Panc1 (cell line): ENCODE results near the gene DGKD. TPM values are rescaled to one million over a fixed set of nuclear protein-coding genes. Genes with fewer than 3 reads are reported as not detected.

Source experiments
- ATAC-seq: fragments of 200-7000 bp; cut with Tn5 transposase; 2 replicates; pipeline ENCODE4 v1.9.1; 2020; ENCODE audit warnings: mild to moderate bottlenecking, moderate library complexity
- BruUV-seq: library from RNA; stranded (reverse); fragments of 400-500 nt; replicated peaks from 2 replicates; lab custom pipeline; 2021; lab: Mats Ljungman, UMichigan
- CTCF ChIA-PET: fragments of 300-600 bp; sonication (Branson Sonifier 250); formaldehyde crosslinking; loops from one replicate; lab custom pipeline; 2022; ENCODE audit warnings: antibody characterized with exemption; lab: Charles Lee
- POLR2A ChIA-PET: fragments of 300-600 bp; sonication (Branson Sonifier 250); formaldehyde crosslinking; loops from one replicate; lab custom pipeline; 2022; ENCODE audit warnings: antibody characterized with exemption; lab: Charles Lee
- DNase-seq: peaks from one replicate; pipeline ENCODE4 v3.0.0-alpha.2; 2010; ENCODE audit warnings: low read depth, low spot score
- H3K27ac ChIP-seq: 2 replicates; pipeline ENCODE4 v1.5.1; 2011; ENCODE audit warnings: mild to moderate bottlenecking, low read length, inconsistent platforms
- H3K27me3 ChIP-seq: fragments of 200-500 bp; sonication (Bioruptor generic); 2 replicates; pipeline ENCODE4 v1.6.0; 2014; ENCODE audit warnings: low read length, inconsistent platforms; ENCODE audit not compliant: control insufficient read depth, insufficient read depth
- H3K36me3 ChIP-seq: fragments of 200-500 bp; sonication (Bioruptor generic); 2 replicates; pipeline ENCODE4 v1.5.1; 2014; ENCODE audit warnings: inconsistent platforms, mild to moderate bottlenecking, low read length, moderate library complexity; ENCODE audit not compliant: control insufficient read depth, insufficient read depth
- H3K4me1 ChIP-seq: 2 replicates; pipeline ENCODE4 v1.5.1; 2011; ENCODE audit warnings: inconsistent platforms, mild to moderate bottlenecking, low read length, moderate library complexity; ENCODE audit not compliant: control insufficient read depth, insufficient read depth
- H3K4me3 ChIP-seq, 2 experiments: 2 replicates each; pipeline ENCODE4 v1.5.1; 2011 to 2012; ENCODE audit warnings: low read depth in 2 of 2, low read length in 2 of 2, mild to moderate bottlenecking in 2 of 2, inconsistent platforms in 1 of 2, moderate library complexity in 1 of 2
- H3K9me3 ChIP-seq: fragments of 200-500 bp; sonication (Bioruptor generic); 2 replicates; pipeline ENCODE4 v1.5.1; 2014; ENCODE audit warnings: low read depth, mild to moderate bottlenecking, inconsistent platforms, low read length, moderate library complexity; ENCODE audit not compliant: control insufficient read depth, insufficient read depth
- CTCF ChIP-seq: fragments of 450-650 bp; IDR thresholded peaks from 2 replicates; pipeline ENCODE4 v1.5.1; 2017; ENCODE audit warnings: mild to moderate bottlenecking
- POLR2AphosphoS5 ChIP-seq: IDR thresholded peaks from 2 replicates; pipeline ENCODE4 v1.6.1; 2012; ENCODE audit warnings: mild to moderate bottlenecking, low read depth, low read length, moderate library complexity
- REST ChIP-seq, 2 experiments: IDR thresholded peaks; 2 replicates each; pipeline ENCODE4 v1.6.1; 2011 to 2012; ENCODE audit warnings: low read depth in 2 of 2, control low read depth in 1 of 2, low read length in 1 of 2, mild to moderate bottlenecking in 1 of 2, moderate library complexity in 1 of 2; ENCODE audit not compliant: insufficient read depth in 1 of 2
- SIN3A ChIP-seq: IDR thresholded peaks from 2 replicates; pipeline ENCODE4 v1.6.1; 2012; ENCODE audit warnings: low read depth, mild to moderate bottlenecking, low read length, moderate library complexity, borderline replicate concordance; ENCODE audit not compliant: insufficient read depth
- TCF7L2 ChIP-seq: IDR thresholded peaks from 2 replicates; pipeline ENCODE4 v1.6.1; 2011; ENCODE audit warnings: mild to moderate bottlenecking, low read depth, low read length, inconsistent platforms
- in situ Hi-C: cut with HindIII; loops from 2 replicates; pipeline ENCODE4 v1.10.0; 2016; ENCODE audit warnings: low sequenced_read_pairs, low pct_unique_long_range_greater_than_20kb
- intact Hi-C: fragments of 100-400 bp; cut with micrococcal nuclease; formaldehyde crosslinking; loops from one replicate; pipeline ENCODE4 v1.10.0; 2022; ENCODE audit not compliant: unreplicated experiment
- total RNA-seq: library from RNA; stranded (reverse); gene quantifications from one replicate; pipeline ENCODE4 v1.2.1, GENCODE V29; 2021; ENCODE audit not compliant: unreplicated experiment

DGKD gene
- total RNA-seq, 1 experiment from 2014 or later: 89.0 TPM

GRCh38 chr2:233359823-233360222, 5.5 kb downstream of the DGKD start:
- TF ChIP-seq SIN3A (no peak), REST (IDR thresholded peaks at IDR 0.05; ENCODE audit: insufficient read depth in 1 of 2, low read depth in 2 of 2, low read length in 1 of 2) (no peak), POLR2AphosphoS5 (no peak)
- ATAC-seq (no peak), DNase-seq (no peak)
- no peak overlapping the region for H3K27ac ChIP-seq
- no peaks in the 10 kb centered on the region for H3K36me3 ChIP-seq
- ChIA-PET CTCF (no interaction called here), POLR2A (no interaction called here)
- peaks cover 19% of the 10 kb centered on the region for H3K4me1 ChIP-seq
- H3K4me3 ChIP-seq: no peak overlapping the region
- in situ Hi-C loops: no loop called here
- intact Hi-C loops: loop anchor here (10.0 kb wide), 1 partner anchor 85 kb away; no protein-coding TSS in a partner anchor
- no peaks in the 10 kb centered on the region for H3K9me3 ChIP-seq
- no peaks in the 10 kb centered on the region for H3K27me3 ChIP-seq
- no TSS peak for BruUV-seq

- POLR2A ChIA-PET: no interaction called here
- no peak for ATAC-seq
Measured at GRCh38 chr2:233360771-233361176, 6.5 kb downstream of the DGKD start.

GRCh38 chr2:233361297-233361696, 7.0 kb downstream of the DGKD start:
- peaks cover 15% of the 10 kb centered on the region for H3K4me1 ChIP-seq
- no peak for TF ChIP-seq REST (IDR thresholded peaks at IDR 0.05; ENCODE audit: insufficient read depth in 1 of 2, low read depth in 2 of 2, low read length in 1 of 2)
- TF ChIP-seq SIN3A: no peak
- TF ChIP-seq TCF7L2: no peak
- TF ChIP-seq CTCF: no peak
- TF ChIP-seq POLR2AphosphoS5: no peak
- in situ Hi-C loops (no loop called here), intact Hi-C loops (no loop called here)
- no peaks in the 10 kb centered on the region for H3K27me3 ChIP-seq
- ATAC-seq (no peak), DNase-seq (no peak)
- no peaks in the 10 kb centered on the region for H3K36me3 ChIP-seq
- H3K4me3 ChIP-seq: no peak overlapping the region
- H3K9me3 ChIP-seq: no peaks in the 10 kb centered on the region
- no TSS peak for BruUV-seq
- CTCF ChIA-PET: interaction anchor here (0.7 kb wide), 1 partner anchor 170 kb away, joined by 3 read pairs; no protein-coding TSS in a partner anchor
- H3K27ac ChIP-seq: no peak overlapping the region
- POLR2A ChIA-PET: no interaction called here

More at GRCh38 chr2:233360771-233361176, 6.5 kb downstream of the DGKD start:
- Histone ChIP-seq H3K27me3 (no peaks in the 10 kb centered on the region), H3K4me3 (no peak overlapping the region), H3K36me3 (no peaks in the 10 kb centered on the region), H3K27ac (no peak overlapping the region), H3K9me3 (no peaks in the 10 kb centered on the region), H3K4me1 (peaks cover 19% of the 10 kb centered on the region)
- no peak for TF ChIP-seq CTCF
- no peak for DNase-seq
- in situ Hi-C loops (no loop called here), intact Hi-C loops (no loop called here)
- no TSS peak for BruUV-seq
- CTCF ChIA-PET: interaction anchor here (0.7 kb wide), 1 partner anchor 171 kb away, joined by 3 read pairs; no protein-coding TSS in a partner anchor
